ENCODE measurements around the gene TCF25. TPM values are rescaled to one million over a fixed set of nuclear protein-coding genes. Genes with fewer than 3 reads are reported as not detected.

Gene TCF25
- total RNA-seq, 4 donors from 2014 or later, result 144 to 266 (median 201) TPM

DNA sequence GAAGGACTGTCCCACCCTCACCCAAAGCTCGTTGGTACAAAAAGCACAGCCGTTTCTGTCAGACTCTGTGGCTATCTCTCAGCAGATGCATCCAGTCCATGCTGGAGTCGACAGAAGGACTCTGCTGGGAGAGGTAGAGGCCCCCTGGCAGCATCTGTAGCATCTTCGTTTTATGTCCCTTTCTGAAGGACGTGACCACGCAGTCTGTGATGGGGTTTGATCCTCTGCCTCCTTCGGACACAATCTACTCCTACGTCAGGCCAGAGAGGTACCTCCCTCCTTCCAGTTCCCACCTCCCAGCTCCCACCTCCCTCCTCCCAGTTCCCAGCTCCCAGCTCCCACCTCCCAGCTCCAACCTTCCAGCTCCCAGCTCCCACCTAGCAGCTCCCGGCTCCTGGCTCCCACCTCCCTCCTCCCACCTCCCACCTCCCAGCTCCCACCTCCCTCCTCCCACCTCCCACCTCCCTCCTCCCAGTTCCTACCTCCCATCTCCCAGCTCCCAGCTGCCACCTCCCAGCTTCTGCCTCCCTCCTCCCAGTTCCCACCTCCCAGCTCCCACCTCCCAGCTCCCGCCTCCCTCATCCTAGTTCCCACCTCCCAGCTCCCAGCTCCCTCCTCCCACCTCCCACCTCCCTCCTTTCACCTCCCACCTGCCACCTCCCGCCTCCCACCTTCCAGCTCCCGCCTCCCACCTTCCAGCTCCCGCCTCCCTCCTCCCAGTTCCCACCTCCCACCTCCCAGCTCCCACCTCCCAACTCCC is 33.8 kb downstream of the TCF25 start:
- no peak for DNase-seq
- no peak overlapping the region for H3K4me3 ChIP-seq (replicated peaks in 1 of 3)
- 89 to 95% methylated on average over 13 of the region's 13 CpGs for WGBS, 2 donors
- no peaks in the 10 kb centered on the region for H3K27me3 ChIP-seq
- H3K27ac ChIP-seq, result no peak overlapping the region
- TF ChIP-seq, protein P1, sequence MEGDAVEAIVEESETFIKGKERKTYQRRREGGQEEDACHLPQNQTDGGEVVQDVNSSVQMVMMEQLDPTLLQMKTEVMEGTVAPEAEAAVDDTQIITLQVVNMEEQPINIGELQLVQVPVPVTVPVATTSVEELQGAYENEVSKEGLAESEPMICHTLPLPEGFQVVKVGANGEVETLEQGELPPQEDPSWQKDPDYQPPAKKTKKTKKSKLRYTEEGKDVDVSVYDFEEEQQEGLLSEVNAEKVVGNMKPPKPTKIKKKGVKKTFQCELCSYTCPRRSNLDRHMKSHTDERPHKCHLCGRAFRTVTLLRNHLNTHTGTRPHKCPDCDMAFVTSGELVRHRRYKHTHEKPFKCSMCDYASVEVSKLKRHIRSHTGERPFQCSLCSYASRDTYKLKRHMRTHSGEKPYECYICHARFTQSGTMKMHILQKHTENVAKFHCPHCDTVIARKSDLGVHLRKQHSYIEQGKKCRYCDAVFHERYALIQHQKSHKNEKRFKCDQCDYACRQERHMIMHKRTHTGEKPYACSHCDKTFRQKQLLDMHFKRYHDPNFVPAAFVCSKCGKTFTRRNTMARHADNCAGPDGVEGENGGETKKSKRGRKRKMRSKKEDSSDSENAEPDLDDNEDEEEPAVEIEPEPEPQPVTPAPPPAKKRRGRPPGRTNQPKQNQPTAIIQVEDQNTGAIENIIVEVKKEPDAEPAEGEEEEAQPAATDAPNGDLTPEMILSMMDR (IDR thresholded peaks at IDR 0.05), result no peak
- no peak for TF ChIP-seq POLR2A (IDR thresholded peaks at IDR 0.05)
- intact Hi-C loops (cut with DNase I), result no loop called here
- no peaks in the 10 kb centered on the region for H3K4me1 ChIP-seq
- H3K36me3 ChIP-seq, result peaks cover 50 to 66% of the 10 kb centered on the region in 2 donors
- H3K9me3 ChIP-seq, result no peaks in the 10 kb centered on the region

- TF ChIP-seq, protein P1 (IDR thresholded peaks at IDR 0.05), result no peak
- TF ChIP-seq POLR2A (IDR thresholded peaks at IDR 0.05), result no peak
- H3K9me3 ChIP-seq, result no peaks in the 10 kb centered on the region
- H3K36me3 ChIP-seq, result peaks cover 57 to 60% of the 10 kb centered on the region in 2 donors
- intact Hi-C loops (cut with DNase I), result no loop called here
- H3K27me3 ChIP-seq, result no peaks in the 10 kb centered on the region
- H3K4me1 ChIP-seq, result no peaks in the 10 kb centered on the region
- 89 to 94% methylated on average over 4 of the region's 4 CpGs for WGBS, 2 donors
- no peak overlapping the region for H3K27ac ChIP-seq
- DNase-seq, result no peak
- no peak overlapping the region for H3K4me3 ChIP-seq (replicated peaks in 1 of 3)
These were observed 34.8 kb downstream of the TCF25 start for GRCh38 chr16:89908236-89908635.

DNA sequence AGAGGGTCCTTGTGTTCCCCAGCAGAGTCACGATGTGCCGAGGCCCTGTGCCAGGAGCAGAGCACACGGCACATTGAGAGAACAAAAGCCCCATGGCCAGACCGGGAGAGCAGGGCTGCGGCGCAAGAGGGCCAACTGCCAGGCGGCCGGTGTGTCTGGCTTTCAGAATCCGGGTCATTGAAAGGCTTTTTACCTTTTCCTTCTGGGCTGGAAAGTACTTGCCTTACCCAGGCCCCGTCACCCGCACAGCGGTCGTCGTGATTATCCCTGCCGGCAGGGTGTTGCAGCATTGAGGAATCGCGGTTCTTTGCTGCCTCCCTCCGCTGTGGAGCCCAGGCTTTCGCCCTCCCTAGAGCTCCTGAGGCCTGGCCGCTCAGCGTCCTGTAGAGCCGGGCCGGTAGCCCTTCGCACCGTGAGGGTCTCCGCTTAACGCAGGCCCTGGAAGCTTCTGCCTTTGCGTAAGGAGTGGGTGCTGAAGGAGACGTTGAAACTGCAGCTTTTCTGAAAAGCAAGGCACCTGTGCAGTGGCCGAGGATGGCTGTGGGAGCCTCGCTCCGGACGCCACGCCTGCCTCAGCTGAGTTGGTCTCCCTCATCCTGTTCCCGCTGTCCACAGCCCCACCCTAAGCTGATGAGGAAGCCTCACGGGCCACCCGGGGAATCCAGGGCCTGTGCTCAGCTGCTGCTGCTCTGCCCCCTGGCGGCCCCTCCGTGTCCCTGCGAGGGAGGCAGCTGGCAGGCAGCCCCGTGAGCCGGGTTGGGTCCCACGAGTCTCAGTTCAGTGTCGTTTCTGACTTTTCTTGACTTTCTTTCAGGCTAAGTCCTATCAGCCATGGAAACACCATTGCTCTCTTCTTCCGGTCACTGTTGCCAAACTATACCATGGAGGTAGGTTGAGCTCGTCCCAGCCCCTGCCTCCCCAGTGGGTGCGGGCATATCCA is 36.7 kb downstream of the TCF25 start:
- Histone ChIP-seq H3K4me1 (no peaks in the 10 kb centered on the region), H3K27me3 (no peaks in the 10 kb centered on the region), H3K36me3 (peaks cover 42 to 47% of the 10 kb centered on the region in 2 donors), H3K27ac (no peak overlapping the region), H3K9me3 (no peaks in the 10 kb centered on the region), H3K4me3 (replicated peaks in 1 of 3) (no peak overlapping the region)
- peak; percentile 65 for DNase-seq
- intact Hi-C loops (cut with DNase I), result no loop called here
- no peak for TF ChIP-seq POLR2A (IDR thresholded peaks at IDR 0.05)
- TF ChIP-seq, protein P1 (IDR thresholded peaks at IDR 0.05), result peak; percentile 50 to 83 (median 62)
- 71 to 76% methylated on average over 37 to 47 of the region's 47 CpGs for WGBS, 2 donors

- 95% methylated on average over 20 to 26 of the region's 27 CpGs for WGBS, 2 donors
- Histone ChIP-seq H3K4me3 (replicated peaks in 1 of 3) (no peak overlapping the region), H3K27ac (no peak overlapping the region), H3K9me3 (no peaks in the 10 kb centered on the region), H3K36me3 (peaks cover 34 to 39% of the 10 kb centered on the region in 2 donors), H3K4me1 (no peaks in the 10 kb centered on the region), H3K27me3 (no peaks in the 10 kb centered on the region)
- DNase-seq, result no peak
- intact Hi-C loops (cut with DNase I), result no loop called here
- TF ChIP-seq POLR2A (IDR thresholded peaks at IDR 0.05), result no peak
- TF ChIP-seq, protein P1 (IDR thresholded peaks at IDR 0.05), result no peak
These were observed 37.4 kb downstream of the TCF25 start for GRCh38 chr16:89910717-89911354.

All from thyroid gland (tissue), 4 donors.